ENCODE data around the gene CREM.

The CREM gene

DNA sequence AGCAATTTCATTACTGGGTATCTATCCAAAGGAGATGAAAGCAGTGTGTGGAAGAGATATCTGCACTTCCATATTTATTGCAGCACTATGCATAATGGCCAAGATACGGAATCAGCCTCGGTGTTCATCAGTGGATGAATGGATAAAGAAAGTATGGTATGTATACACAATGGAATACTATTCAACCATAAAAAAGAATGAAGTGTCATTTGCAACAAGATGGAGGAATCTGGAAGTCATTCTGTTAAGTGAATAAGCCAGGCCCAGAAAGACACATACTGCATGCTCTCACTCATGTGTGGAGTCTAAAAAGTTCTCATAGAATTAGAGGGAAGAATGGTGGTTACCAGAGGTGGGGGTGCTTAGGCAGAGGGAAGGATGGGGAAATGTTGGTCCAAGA lies 35.3 kb downstream of the CREM start:
- no peak for DNase-seq (ENCODE audit: extremely low read depth, insufficient read length)
- Histone ChIP-seq H3K27me3 (replicated peaks; ENCODE audit: control insufficient read depth, insufficient read depth, low read length) (no peaks in the 10 kb centered on the region), H3K36me3 (ENCODE audit: control insufficient read depth, insufficient read depth, low read length) (no peaks in the 10 kb centered on the region; the same call in 1 of the 2 replicates), H3K4me3 (replicated peaks; ENCODE audit: low read depth, low read length) (no peak overlapping the region)
- TF ChIP-seq CTCF (IDR thresholded peaks at IDR 0.05; ENCODE audit: insufficient read depth, low read length, poor library complexity, severe bottlenecking) = no peak

GRCh38 chr10:35165136-35165535 lies 38.5 kb downstream of the CREM start:
- TF ChIP-seq CTCF (IDR thresholded peaks at IDR 0.05; ENCODE audit: insufficient read depth, low read length, poor library complexity, severe bottlenecking) = no peak
- H3K27me3 ChIP-seq (replicated peaks; ENCODE audit: control insufficient read depth, insufficient read depth, low read length) = no peaks in the 10 kb centered on the region
- H3K4me3 ChIP-seq (replicated peaks; ENCODE audit: low read depth, low read length) = no peak overlapping the region
- no peaks in the 10 kb centered on the region for H3K36me3 ChIP-seq (ENCODE audit: control insufficient read depth, insufficient read depth, low read length)
- no peak for DNase-seq (ENCODE audit: extremely low read depth, insufficient read length)

DNA sequence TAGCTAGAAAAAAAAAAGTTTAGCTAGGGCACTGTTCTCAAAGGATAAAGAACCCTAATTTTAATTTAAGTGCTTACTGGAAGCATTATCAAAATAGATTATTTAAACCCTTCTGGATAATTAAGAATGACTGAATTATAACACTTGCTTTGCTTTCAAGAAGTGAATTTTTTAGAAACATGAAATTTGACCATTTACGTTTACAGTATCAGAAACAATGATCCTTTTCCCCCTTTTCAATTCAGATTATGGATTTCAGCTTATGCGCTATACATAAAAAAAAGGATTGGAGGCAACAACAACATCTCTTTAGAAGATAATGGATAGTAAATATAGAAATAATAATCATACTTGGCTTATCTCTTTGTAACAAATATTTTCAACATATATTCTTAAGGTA lies 39.2 kb downstream of the CREM start:
- no peak overlapping the region for H3K4me3 ChIP-seq (replicated peaks; ENCODE audit: low read depth, low read length)
- H3K27me3 ChIP-seq (replicated peaks; ENCODE audit: control insufficient read depth, insufficient read depth, low read length) = no peaks in the 10 kb centered on the region
- DNase-seq (ENCODE audit: extremely low read depth, insufficient read length) = no peak
- no peak for TF ChIP-seq CTCF (IDR thresholded peaks at IDR 0.05; ENCODE audit: insufficient read depth, low read length, poor library complexity, severe bottlenecking)
- H3K36me3 ChIP-seq (ENCODE audit: control insufficient read depth, insufficient read depth, low read length) = no peaks in the 10 kb centered on the region

- TF ChIP-seq CTCF (IDR thresholded peaks at IDR 0.05; ENCODE audit: insufficient read depth, low read length, poor library complexity, severe bottlenecking) = no peak
- no peak overlapping the region for H3K4me3 ChIP-seq (replicated peaks; ENCODE audit: low read depth, low read length)
- no peaks in the 10 kb centered on the region for H3K27me3 ChIP-seq (replicated peaks; ENCODE audit: control insufficient read depth, insufficient read depth, low read length)
- DNase-seq (ENCODE audit: extremely low read depth, insufficient read length) = no peak
- H3K36me3 ChIP-seq (ENCODE audit: control insufficient read depth, insufficient read depth, low read length) = no peaks in the 10 kb centered on the region
Measured at GRCh38 chr10:35166607-35167006, 40.0 kb downstream of the CREM start.

- H3K27me3 ChIP-seq (replicated peaks; ENCODE audit: control insufficient read depth, insufficient read depth, low read length) = no peaks in the 10 kb centered on the region
- TF ChIP-seq CTCF (IDR thresholded peaks at IDR 0.05; ENCODE audit: insufficient read depth, low read length, poor library complexity, severe bottlenecking) = no peak
- no peak for DNase-seq (ENCODE audit: extremely low read depth, insufficient read length)
- H3K36me3 ChIP-seq (ENCODE audit: control insufficient read depth, insufficient read depth, low read length) = no peaks in the 10 kb centered on the region
- no peak overlapping the region for H3K4me3 ChIP-seq (replicated peaks; ENCODE audit: low read depth, low read length)
Measured at GRCh38 chr10:35167342-35167741, 40.7 kb downstream of the CREM start.

GRCh38 chr10:35172146-35172545 lies 45.5 kb downstream of the CREM start:
- no peaks in the 10 kb centered on the region for H3K27me3 ChIP-seq (replicated peaks; ENCODE audit: control insufficient read depth, insufficient read depth, low read length)
- H3K4me3 ChIP-seq (replicated peaks; ENCODE audit: low read depth, low read length) = no peak overlapping the region
- no peak for TF ChIP-seq CTCF (IDR thresholded peaks at IDR 0.05; ENCODE audit: insufficient read depth, low read length, poor library complexity, severe bottlenecking)
- no peaks in the 10 kb centered on the region for H3K36me3 ChIP-seq (ENCODE audit: control insufficient read depth, insufficient read depth, low read length)
- DNase-seq (ENCODE audit: extremely low read depth, insufficient read length) = no peak
